Mucosa of gallbladder (tissue), 1 donor: ENCODE measurements around the gene TNFAIP6. TPM values are rescaled to one million over a fixed set of nuclear protein-coding genes. Genes with fewer than 3 reads are reported as not detected.
"Not testable (repeated sequence)": the region's sequence is repeated elsewhere in the genome, so short reads cannot be mapped to it uniquely, and the experiment has no call there.

Experiments used
- DNase-seq: peaks from one replicate; pipeline ENCODE4 v3.0.0-alpha.2; 2020; ENCODE audit warnings: low spot score
- total RNA-seq: library from RNA; stranded (reverse); gene quantifications from one replicate; pipeline ENCODE4 v1.2.1, GENCODE V29; 2021
- donor health status: DM: no; HTN: no; CAD: no.

TNFAIP6 gene, protein sequence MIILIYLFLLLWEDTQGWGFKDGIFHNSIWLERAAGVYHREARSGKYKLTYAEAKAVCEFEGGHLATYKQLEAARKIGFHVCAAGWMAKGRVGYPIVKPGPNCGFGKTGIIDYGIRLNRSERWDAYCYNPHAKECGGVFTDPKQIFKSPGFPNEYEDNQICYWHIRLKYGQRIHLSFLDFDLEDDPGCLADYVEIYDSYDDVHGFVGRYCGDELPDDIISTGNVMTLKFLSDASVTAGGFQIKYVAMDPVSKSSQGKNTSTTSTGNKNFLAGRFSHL
- 1.4 TPM for total RNA-seq

DNA sequence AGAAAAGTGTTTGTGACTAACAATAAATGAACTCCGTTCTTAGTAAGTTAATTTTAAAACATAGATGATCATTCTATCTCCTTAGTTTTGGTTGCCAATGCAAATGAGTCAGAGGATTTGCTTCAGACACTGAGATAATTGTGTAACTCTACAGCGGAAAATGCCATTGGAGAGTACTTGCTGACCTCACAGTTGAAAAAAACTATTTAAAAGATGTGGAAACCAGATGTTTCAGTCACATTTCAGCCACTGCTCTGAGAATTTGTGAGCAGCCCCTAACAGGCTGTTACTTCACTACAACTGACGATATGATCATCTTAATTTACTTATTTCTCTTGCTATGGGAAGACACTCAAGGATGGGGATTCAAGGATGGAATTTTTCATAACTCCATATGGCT lies at the start of gene TNFAIP6:
Gene TNFAIP6 (plus strand): TSS at position 234 of the 400 bp plus-strand sequence. CDS start 75 bp downstream, at position 309.
- no peak for DNase-seq

DNA sequence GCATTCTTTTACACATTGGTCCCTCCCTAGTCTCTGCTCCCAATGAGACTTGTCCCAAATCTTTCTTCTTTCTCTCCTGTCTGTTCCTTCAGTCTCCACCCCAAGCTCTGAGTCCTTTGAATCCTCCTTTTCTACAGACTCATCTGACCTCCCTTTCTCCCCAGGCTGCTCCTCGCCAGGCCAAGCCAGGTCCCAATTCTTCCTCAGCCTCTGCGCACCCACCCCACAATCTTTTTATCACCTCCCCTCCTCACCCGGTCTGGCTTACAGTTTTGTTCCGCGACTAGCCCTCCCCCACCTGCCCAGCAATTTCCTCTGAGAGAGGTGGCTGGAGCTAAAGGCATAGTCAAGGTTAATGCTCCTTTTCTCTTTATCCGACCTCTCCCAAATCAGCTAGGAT lies 47.1 kb upstream of the TNFAIP6 start:
- DNase-seq, result not testable (repeated sequence)

DNA sequence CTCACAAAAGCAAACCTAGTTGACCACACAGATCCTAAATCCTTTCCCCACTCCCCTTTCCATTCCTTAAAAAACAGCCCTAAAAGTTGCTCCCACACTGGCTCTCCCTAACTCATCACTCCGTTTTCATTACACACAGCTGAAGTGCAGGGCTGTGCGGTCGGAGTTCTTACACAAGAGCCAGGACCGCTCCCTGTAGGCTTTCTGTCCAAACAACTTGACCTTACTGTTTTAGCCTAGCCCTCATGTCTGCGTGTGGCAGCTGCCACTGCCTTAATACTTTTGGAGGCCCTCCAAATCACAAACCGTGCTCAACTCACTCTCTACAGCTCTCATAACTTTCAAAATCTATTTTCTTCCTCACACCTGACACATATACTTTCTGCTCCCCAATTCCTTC lies 45.0 kb upstream of the TNFAIP6 start:
- not testable (repeated sequence) for DNase-seq

DNA sequence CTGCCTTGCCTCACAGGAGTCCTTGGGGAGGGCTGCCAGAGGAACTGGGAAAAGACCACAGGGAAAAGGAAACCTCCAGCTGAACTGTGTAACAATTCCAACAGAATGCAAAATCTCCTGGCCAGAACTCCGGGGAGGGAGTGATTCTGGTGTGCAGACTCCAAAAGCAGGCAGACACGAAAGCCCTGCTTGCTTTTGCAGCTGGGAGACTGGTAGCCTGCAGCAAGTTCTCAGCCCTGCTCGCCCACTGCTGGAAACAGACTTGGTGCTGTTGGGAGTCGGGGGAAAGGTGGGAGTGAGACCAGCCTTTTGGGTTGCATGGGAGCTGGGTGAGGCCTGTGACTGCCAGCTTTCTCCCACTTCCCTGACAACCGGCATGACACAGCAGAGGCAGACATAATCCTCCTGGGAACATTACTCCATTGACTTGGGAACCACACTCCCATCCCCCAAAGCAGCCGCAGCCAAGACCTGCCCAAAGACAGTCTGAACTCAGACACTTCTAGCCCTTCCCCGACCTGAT lies 42.0 kb upstream of the TNFAIP6 start:
- peak; percentile 14 for DNase-seq

DNA sequence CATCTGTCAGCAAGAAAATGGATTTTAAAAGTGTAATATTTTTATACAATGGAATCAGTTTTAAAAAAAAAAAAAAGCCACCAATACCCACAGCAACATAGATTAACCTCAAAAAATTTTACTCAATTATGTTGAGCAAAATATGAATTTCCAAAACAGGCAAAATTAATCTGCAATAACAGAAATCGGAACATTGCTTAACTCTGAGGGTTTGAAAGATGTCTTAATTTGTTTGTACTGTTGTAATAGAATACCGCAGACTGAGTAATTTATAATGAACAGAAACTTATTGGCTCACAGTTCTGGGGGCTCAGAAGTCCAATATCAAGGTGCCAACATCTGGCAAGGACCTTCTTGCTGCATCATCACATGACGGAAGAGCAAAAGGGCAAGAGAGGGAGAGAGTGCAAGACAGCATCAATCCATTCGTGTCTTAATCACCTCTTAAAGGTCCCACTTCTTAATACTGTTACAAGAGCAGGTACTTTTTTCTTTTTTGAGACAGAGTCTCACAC lies 31.8 kb upstream of the TNFAIP6 start:
- no peak for DNase-seq

DNA sequence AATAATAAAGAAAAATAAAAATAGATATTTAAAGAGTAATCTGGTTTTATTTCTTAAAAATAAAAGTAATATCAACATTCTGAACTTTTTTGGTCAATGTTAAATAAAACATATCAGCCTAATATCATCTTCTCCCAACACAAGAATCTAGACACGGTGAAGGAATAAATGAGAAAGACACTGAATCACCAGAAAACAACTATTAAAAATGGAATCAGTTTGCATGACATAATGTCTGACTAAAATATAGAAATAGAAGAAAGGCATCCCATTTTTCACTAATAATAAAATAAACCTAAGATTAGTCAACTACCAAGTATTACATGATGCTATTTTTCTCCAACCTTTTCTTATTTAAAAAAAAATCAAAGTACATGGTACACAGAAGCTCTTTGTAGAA lies 30.8 kb upstream of the TNFAIP6 start:
- no peak for DNase-seq

DNA sequence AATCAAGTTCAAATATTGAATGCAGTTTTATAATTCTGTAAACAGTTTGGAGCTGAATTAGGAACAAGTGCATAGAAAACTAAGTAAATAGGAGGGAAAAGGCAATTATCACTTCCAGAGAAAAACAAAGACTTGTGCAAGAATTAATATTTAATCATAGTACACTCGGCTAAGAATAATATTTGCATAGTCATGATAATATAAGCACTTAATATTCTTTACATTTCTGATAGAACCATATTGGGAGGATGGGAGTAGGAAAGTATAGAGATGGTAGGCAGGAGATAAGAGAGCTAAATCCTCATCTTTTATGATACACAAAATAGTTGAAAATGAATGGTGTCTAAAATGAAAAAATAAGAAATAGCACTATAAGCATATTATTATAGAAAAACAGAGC lies 27.4 kb upstream of the TNFAIP6 start:
- DNase-seq, result no peak

DNA sequence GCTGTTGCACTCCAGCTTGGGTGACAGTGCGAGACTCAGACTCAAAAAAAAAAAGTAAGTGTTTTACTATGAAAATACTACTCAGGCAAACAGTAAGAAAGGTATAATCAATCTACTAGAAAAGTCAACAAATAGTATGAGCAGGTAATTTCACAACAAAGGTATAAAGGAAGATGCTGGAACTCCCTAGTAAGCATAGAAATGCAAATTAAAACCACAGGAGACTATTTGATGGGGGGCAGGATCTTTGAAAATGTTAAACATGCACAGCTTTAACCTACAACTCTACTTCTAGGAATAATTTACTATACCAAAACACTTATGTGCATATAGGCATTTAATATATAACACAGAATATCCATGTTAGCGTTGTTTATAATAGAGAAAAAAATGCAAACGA lies 24.3 kb upstream of the TNFAIP6 start:
- no peak for DNase-seq

DNA sequence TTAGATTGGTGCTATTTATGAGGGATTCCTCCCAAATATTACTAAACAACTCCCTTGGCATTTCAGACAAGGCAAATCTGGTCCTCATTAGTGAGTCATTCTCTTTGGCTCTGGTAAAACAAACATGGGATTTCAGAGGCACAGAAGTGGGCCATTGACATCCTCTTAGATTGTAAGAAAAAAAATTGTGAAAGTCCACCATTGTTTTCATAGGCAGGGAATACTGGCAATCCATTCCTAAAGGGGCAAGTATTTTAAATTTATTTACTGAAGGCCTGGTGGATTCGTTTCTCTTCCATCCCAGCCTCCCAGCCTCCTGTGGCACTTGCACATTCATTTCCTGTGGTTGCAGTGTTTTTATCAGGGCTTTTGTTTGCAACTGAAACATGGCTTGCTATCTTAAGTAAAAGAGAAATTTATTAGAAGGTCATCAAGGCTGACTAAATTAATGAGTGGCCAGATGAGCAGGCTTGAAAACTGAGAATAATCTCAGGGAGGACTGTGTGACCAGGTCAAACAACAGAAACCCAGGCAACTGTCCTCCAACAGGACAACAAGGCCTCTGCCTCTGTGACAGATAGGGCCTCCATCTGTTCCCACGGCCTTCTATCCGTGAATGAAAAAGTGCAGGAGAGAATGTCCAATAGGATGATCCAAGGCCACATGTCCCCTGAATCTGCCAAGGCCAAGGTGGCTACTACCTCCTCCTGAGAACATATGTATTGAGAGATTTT lies 23.1 kb upstream of the TNFAIP6 start:
- no peak for DNase-seq

DNA sequence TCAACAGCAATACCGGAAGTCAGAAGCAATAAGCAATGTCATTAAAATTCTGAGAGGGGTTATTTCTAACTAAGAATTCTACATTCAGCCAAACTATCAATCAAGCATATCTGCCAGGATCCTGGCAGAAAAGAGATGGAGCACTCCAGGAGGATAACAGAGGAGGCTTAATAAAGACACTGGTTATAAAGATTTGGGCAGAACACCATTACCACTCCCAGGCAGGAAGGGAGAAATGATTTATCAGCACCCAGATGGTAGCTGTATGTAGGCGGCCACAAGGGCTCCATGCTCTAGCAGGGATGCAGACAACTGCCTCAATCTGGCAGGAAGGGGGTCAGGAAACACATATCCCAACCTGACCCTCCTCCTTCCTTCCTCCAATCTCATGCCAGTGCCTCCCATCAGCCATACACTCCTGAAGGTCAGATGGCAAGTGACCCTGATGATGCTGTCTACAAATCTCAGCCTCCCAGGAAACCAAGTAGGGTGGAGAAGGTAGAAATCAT lies 20.5 kb upstream of the TNFAIP6 start:
- no peak for DNase-seq

DNA sequence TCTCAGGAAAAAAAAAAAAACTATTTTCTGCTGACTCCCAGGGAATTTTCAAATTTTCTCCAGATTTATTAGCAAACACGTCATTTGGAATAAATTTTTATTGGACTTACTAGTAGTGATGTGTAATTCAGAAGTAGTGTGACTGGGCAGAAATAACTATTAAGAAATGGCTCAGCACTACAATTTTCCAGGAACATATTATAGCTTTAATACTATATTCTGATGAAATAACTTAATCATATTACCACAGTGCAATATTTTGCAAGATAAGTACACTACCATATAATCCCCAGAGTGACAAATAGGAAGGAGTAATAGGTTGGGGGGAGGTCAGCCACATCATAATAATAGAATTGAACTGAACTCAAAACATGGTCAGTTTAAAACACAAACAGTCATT lies 19.7 kb upstream of the TNFAIP6 start:
- no peak for DNase-seq

DNA sequence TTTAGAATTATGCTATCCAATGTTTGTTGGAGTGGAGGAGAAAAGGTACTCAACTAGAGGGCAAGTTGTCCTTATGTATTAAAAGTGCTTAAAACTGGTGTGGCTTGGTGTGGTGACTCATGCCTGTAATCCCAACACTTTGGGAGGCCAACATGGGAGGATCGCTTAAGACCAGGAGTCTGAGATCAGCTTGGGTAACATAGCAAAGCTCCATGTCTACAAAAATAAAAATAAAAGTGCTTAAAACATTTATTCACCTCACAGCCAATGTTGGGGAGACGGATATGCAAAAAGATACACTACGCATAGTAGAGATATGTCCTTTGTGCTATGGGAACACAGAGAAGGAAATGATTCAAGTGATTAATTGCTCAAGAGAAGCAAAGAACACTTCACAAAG lies 19.3 kb upstream of the TNFAIP6 start:
- DNase-seq, result no peak

DNA sequence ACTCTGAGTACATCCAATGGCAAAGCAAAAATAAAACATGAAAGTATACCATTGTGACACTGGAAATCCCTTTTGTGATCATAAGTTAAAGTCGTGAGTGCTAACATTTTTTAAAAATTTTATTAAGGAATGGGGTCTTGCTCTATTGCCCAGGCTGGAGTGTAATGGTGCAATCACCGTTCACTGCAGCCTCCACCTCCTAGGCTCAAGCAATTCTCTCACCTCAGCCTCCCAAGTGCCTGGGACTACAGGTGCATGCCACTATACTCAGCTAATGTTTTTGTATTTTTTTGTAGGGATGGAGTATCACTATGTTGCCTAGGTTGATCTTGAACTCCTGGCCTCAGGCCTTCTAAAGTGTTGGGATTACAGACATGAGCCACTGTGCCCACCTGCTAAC lies 14.3 kb upstream of the TNFAIP6 start:
- no peak for DNase-seq

DNA sequence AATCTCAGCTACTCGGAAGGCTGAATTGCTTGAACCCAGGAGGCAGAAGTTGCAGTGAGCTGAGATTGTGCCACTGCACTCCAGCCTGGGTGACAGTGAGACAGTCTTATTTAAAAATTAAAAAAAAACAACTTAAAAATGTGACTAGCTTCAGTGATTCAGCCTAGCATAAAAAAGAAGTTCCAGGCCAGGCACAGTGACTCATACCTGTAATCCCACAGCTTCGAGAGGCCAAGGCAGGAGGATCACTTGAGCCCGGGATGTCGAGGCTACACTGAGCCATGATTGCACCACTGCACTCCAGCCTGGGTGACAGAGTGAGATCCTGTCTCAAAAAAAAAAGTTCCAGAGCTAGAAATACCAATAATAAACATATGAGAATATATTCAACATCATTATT lies 13.2 kb upstream of the TNFAIP6 start:
- not testable (repeated sequence) for DNase-seq

DNA sequence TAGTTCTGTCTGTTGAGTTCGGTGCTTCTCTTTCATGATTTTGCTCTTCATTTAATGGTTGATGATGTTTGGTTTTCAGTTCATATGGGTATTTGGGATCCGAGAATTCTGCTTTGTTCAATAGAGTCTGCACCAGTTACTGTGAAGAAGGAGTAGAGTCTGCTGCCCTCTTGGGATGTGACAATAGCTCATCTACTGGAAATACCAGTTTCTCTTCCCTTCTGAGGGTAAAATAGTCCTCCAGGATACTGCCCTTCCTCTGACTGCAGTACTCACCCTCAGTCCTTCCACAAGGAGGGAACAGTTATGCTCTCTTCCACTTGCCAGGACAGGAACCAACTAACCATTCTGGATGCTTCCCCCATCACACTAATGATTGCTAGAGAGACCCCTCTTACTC lies 12.5 kb upstream of the TNFAIP6 start:
- DNase-seq, result no peak

DNA sequence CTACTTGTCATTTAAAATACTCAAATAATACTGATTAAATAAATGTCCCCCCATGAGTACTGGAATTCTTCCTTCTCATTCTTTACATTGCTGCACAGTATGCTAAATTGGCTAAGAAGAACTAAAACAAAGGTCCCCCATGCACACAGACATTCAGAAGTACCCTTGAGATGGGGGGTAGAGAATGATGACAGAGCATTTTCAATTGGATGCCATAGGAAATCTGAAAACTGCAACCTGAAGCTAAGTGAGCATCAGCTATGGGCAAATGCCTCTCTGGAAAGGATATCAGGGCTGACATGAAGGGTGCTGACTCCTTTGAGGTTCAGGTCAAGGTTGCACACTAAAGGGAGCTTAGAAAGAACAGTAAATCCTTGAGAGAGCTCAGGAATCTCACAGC lies 10.1 kb upstream of the TNFAIP6 start:
- no peak for DNase-seq

DNA sequence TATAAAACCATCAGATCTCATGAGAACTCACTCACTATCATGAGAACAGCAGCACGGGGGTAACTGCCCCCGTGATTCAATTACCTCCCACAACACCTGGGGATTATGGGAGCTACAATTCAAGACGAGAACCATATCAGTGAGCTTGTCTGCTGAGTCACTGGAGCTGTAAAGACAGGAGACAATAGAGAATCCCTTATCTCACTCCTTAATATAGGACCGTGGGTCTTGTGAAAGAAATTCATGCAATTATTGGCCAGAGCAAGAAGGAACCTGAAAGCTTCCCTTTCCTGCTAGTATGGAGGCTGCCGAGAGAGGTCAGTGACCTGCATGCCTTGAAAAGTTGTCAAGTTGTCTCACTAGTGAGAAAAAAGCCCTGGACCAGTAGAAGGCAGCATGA lies 9.5 kb upstream of the TNFAIP6 start:
- no peak for DNase-seq

DNA sequence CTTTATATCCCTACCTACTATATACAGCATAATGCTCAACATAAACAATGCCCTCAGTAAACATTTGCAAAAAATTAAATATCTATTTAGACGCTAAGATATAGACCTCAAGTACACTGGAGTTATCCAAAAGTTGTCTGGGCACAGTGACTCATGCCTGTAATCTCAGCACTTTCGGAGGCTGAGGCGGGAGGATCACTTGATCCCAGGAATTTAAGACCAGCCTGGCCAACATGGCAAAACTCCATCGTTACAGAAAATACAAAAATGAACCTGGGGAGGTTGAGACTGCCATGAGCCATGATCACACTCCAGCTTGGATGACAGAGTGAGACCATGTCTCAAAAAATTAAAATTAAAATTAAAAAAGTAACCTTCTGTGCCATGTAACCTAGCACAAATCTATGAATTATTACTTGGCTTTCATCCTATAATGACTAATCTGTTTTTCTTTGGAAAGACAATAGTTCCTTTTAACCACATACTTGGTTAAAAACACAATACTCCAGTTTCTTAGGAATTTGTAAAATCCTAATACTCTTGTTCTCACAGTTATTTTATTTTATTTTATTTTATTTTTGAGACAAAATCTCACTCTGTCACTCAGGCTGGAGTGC lies 6.7 kb upstream of the TNFAIP6 start:
- DNase-seq, result no peak

DNA sequence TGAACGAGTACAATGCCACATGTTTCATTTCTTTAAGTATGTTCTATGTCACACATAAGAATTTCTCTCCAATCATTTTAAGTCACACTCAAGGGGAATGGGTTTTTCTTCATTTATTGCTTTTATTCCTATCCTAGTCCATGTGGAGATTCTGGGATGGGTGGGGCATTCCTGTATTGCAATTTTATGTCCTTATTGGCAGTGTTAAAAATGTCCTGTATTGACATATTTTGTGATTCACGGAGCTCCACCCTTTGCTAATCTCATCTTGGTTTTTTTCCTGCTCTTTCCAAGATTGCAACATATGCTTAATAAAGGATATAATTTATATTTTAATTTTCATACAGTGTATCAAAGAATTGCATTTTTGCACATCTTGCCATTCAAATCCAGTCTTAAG lies 3.4 kb upstream of the TNFAIP6 start:
- no peak for DNase-seq

DNA sequence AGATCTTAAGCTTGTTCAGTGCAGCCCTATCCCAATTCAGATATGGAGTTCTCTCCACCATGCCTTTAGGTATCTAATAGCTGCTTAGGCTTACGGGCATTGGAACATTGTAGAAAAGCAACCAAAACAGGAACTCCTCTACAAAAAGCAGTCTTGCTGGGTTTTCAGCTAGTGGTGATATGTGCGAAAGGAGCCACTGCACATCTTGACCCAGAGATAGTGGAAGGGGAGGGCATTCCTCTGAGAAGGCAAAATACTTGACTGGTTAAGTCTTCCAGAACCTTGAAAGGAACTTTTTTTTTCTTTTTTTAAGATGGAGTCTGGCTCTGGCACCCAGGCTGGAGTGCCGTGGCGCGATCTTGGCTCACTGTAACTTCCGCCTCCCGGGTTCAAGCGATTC lies 2.6 kb upstream of the TNFAIP6 start:
- no peak for DNase-seq

DNA sequence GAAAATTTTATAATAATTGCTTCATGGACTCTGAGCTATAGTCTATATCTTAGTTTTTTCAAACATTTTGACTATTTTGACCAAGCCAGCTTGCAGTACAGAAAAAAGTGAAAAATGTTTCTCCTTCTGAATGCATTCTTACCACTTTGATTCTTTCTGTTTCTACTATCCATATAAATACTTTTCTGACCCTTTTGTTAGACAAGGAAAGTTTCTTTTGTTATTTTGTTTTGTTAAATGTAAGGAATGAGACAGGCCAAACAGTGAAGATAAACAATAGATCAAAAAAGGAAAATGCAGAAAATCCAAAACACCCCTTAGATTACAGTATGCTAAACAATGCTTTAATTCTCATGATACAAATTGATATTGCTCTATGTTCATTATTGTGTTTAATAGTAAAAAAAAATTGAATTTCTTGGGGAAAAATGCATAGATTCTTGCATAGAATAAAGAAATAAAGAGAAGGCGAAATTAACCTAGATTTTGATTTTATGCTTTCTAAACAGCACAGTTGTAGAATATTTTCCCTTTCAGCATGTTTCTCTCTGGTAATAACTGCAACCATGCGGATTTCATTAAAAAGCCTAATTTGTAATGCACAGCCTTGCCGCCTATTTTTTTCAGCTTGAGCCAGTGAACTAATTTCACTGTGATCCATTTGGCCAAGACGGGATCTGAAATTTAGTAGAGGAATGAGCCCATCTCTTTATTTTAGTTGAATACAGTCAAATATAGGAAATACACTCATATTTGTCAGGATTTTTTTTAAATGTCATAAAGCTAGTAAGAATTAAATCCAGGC lies 976 bp downstream of the TNFAIP6 start:
- no peak for DNase-seq
